ACC112 (cell line): ENCODE results near the gene POU2F1.

Experiments used
- H2AFZ ChIP-seq: fragments of 200-600 bp; sonication (generic); one replicate; pipeline ENCODE4 v1.6.0; 2017; ENCODE audit warnings: antibody characterized with exemption, low read length; ENCODE audit not compliant: unreplicated experiment
- H3K27ac ChIP-seq: fragments of 200-600 bp; sonication (generic); 2 replicates; pipeline ENCODE4 v1.5.1; 2014; ENCODE audit warnings: low read depth, mild to moderate bottlenecking, antibody characterized with exemption, low read length, moderate library complexity
- H3K27me3 ChIP-seq: fragments of 200-600 bp; sonication (generic); 2 replicates; pipeline ENCODE4 v1.6.1; 2014; ENCODE audit warnings: mild to moderate bottlenecking, antibody characterized with exemption, low read length, moderate library complexity, mixed read lengths; ENCODE audit not compliant: insufficient read depth
- H3K36me3 ChIP-seq: fragments of 200-600 bp; sonication (generic); 2 replicates; pipeline ENCODE4 v1.6.1; 2016; ENCODE audit warnings: mild to moderate bottlenecking, antibody characterized with exemption, low read length, moderate library complexity, mixed read lengths; ENCODE audit not compliant: insufficient read depth
- H3K4me1 ChIP-seq: fragments of 200-600 bp; sonication (generic); one replicate; pipeline ENCODE4 v1.6.1; 2016; ENCODE audit warnings: low read length, mixed read lengths; ENCODE audit not compliant: insufficient read depth, unreplicated experiment, control insufficient read depth
- H3K4me3 ChIP-seq: fragments of 200-600 bp; sonication (generic); 2 replicates; pipeline ENCODE4 v1.5.1; 2014; ENCODE audit warnings: mild to moderate bottlenecking, low read depth, low read length
- H3K79me2 ChIP-seq: fragments of 200-600 bp; sonication (generic); one replicate; pipeline ENCODE4 v1.6.0; 2016; ENCODE audit warnings: low read length; ENCODE audit not compliant: control insufficient read depth, unreplicated experiment, insufficient read depth

Gene POU2F1

GRCh38 chr1:167467126-167467710 lies 246.5 kb downstream of the POU2F1 start:
- Histone ChIP-seq H2AFZ (no peak overlapping the region), H3K27ac (no peak overlapping the region), H3K4me3 (no peak overlapping the region), H3K36me3 (no peaks in the 10 kb centered on the region), H3K27me3 (no peaks in the 10 kb centered on the region), H3K79me2 (no peaks in the 10 kb centered on the region), H3K4me1 (no peaks in the 10 kb centered on the region)

GRCh38 chr1:167467752-167468151 lies 247.1 kb downstream of the POU2F1 start:
- H3K4me1 ChIP-seq, result no peaks in the 10 kb centered on the region
- no peak overlapping the region for H3K4me3 ChIP-seq
- H2AFZ ChIP-seq, result no peak overlapping the region
- H3K36me3 ChIP-seq, result no peaks in the 10 kb centered on the region
- H3K27ac ChIP-seq, result no peak overlapping the region
- no peaks in the 10 kb centered on the region for H3K27me3 ChIP-seq
- H3K79me2 ChIP-seq, result no peaks in the 10 kb centered on the region

- no peak overlapping the region for H3K4me3 ChIP-seq
- no peak overlapping the region for H3K27ac ChIP-seq
- H2AFZ ChIP-seq, result no peak overlapping the region
- peaks cover 9% of the 10 kb centered on the region for H3K27me3 ChIP-seq
- H3K4me1 ChIP-seq, result no peaks in the 10 kb centered on the region
- H3K36me3 ChIP-seq, result no peaks in the 10 kb centered on the region
- H3K79me2 ChIP-seq, result no peaks in the 10 kb centered on the region
Measured at GRCh38 chr1:167469280-167469965, 248.7 kb downstream of the POU2F1 start.

- H2AFZ ChIP-seq, result no peak overlapping the region
- H3K36me3 ChIP-seq, result no peaks in the 10 kb centered on the region
- H3K4me3 ChIP-seq, result no peak overlapping the region
- H3K79me2 ChIP-seq, result no peaks in the 10 kb centered on the region
- H3K4me1 ChIP-seq, result no peaks in the 10 kb centered on the region
- no peak overlapping the region for H3K27ac ChIP-seq
- peaks cover 21% of the 10 kb centered on the region for H3K27me3 ChIP-seq
Measured at GRCh38 chr1:167471568-167471967, 250.9 kb downstream of the POU2F1 start.

- Histone ChIP-seq H2AFZ (no peak overlapping the region), H3K79me2 (no peaks in the 10 kb centered on the region), H3K27ac (no peak overlapping the region), H3K27me3 (peaks cover 34% of the 10 kb centered on the region), H3K4me1 (no peaks in the 10 kb centered on the region), H3K36me3 (no peaks in the 10 kb centered on the region), H3K4me3 (no peak overlapping the region)
Measured at GRCh38 chr1:167472752-167473521, 252.3 kb downstream of the POU2F1 start.

GRCh38 chr1:167473761-167474160 lies 253.1 kb downstream of the POU2F1 start:
- H2AFZ ChIP-seq, result no peak overlapping the region
- no peaks in the 10 kb centered on the region for H3K36me3 ChIP-seq
- H3K4me3 ChIP-seq, result no peak overlapping the region
- H3K27me3 ChIP-seq, result peaks cover 42% of the 10 kb centered on the region
- no peaks in the 10 kb centered on the region for H3K79me2 ChIP-seq
- no peaks in the 10 kb centered on the region for H3K4me1 ChIP-seq
- H3K27ac ChIP-seq, result no peak overlapping the region

GRCh38 chr1:167474191-167474641 lies 253.5 kb downstream of the POU2F1 start:
- no peak overlapping the region for H2AFZ ChIP-seq
- peaks cover 46% of the 10 kb centered on the region for H3K27me3 ChIP-seq
- H3K4me3 ChIP-seq, result no peak overlapping the region
- no peaks in the 10 kb centered on the region for H3K79me2 ChIP-seq
- H3K4me1 ChIP-seq, result no peaks in the 10 kb centered on the region
- H3K27ac ChIP-seq, result no peak overlapping the region
- no peaks in the 10 kb centered on the region for H3K36me3 ChIP-seq

GRCh38 chr1:167476061-167476460 lies 255.4 kb downstream of the POU2F1 start:
- Histone ChIP-seq H3K27ac (no peak overlapping the region), H3K4me3 (no peak overlapping the region), H3K27me3 (peaks cover 62% of the 10 kb centered on the region), H3K4me1 (no peaks in the 10 kb centered on the region), H3K36me3 (no peaks in the 10 kb centered on the region), H2AFZ (no peak overlapping the region), H3K79me2 (no peaks in the 10 kb centered on the region)
